GM18517 (cell line): ENCODE results near the gene SSX2.
"Not testable (repeated sequence)": the region's sequence is repeated elsewhere in the genome, so short reads cannot be mapped to it uniquely, and the experiment has no call there.

ENCODE experiments used
- ATAC-seq: cut with Tn5 transposase; IDR thresholded peaks from one replicate; pipeline ENCODE4 v1.9.1; 2021; ENCODE audit warnings: mild to moderate bottlenecking, moderate library complexity; ENCODE audit not compliant: unreplicated experiment

SSX2 gene

GRCh38 chrX:52707078-52707477, at the start of gene SSX2:
Gene SSX2, minus strand, starts transcription at chrX:52707178. Its CDS starts 1,429 bp downstream, at chrX:52705749.
- ATAC-seq, result not testable (repeated sequence)

- not testable (repeated sequence) for ATAC-seq
Measured at GRCh38 chrX:52750952-52751351, 44.0 kb upstream of the SSX2 start, which contains the start of gene SSX2B. Gene SSX2B, plus strand, starts transcription at chrX:52751252. Its CDS starts 1,429 bp downstream, at chrX:52752681.

GRCh38 chrX:52692034-52692433, 14.9 kb downstream of the SSX2 start:
- ATAC-seq, result not testable (repeated sequence)

GRCh38 chrX:52662218-52662617, 44.8 kb downstream of the SSX2 start:
- ATAC-seq, result not testable (repeated sequence)

- not testable (repeated sequence) for ATAC-seq
Measured at GRCh38 chrX:52655475-52655874, 51.5 kb downstream of the SSX2 start.

- not testable (repeated sequence) for ATAC-seq
Measured at GRCh38 chrX:52654800-52655199, 52.2 kb downstream of the SSX2 start, which contains the start of gene SSX7. Gene SSX7, minus strand, starts transcription at chrX:52654900. Its CDS starts 1,428 bp downstream, at chrX:52653472.

GRCh38 chrX:52650676-52651075, 56.3 kb downstream of the SSX2 start:
- not testable (repeated sequence) for ATAC-seq

GRCh38 chrX:52648956-52649355, 58.0 kb downstream of the SSX2 start:
- ATAC-seq, result not testable (repeated sequence)
